H9 (cell line): ENCODE measurements around the gene ZFAND3. TPM values are rescaled to one million over a fixed set of nuclear protein-coding genes. Genes with fewer than 3 reads are reported as not detected.

Experiments
- DNase-seq: peaks from one replicate; pipeline ENCODE4 v3.0.0-alpha.2; 2017
- H2AFZ ChIP-seq: one replicate; pipeline ENCODE4 v1.6.1; 2013; ENCODE audit warnings: mild to moderate bottlenecking, low read length, control low read depth, moderate library complexity
- H2AK5ac ChIP-seq: 2 replicates; pipeline ENCODE4 v1.6.1; 2013; ENCODE audit warnings: low read length, control low read depth, mixed read lengths; ENCODE audit not compliant: insufficient read length
- H2BK120ac ChIP-seq: one replicate; pipeline ENCODE4 v1.6.1; 2013; ENCODE audit warnings: low read depth, mild to moderate bottlenecking, low read length, control low read depth, inconsistent platforms; ENCODE audit not compliant: poor library complexity, severe bottlenecking
- H2BK12ac ChIP-seq: 2 replicates; pipeline ENCODE4 v1.6.1; 2013; ENCODE audit warnings: low read length, control low read depth, mixed read lengths, low read depth; ENCODE audit not compliant: insufficient read length
- H2BK15ac ChIP-seq: 2 replicates; pipeline ENCODE4 v1.6.1; 2013; ENCODE audit warnings: low read depth, low read length, control low read depth
- H2BK20ac ChIP-seq: one replicate; pipeline ENCODE4 v1.6.1; 2013; ENCODE audit warnings: low read depth, mild to moderate bottlenecking, low read length, control low read depth, inconsistent platforms; ENCODE audit not compliant: poor library complexity, severe bottlenecking
- H2BK5ac ChIP-seq: 2 replicates; pipeline ENCODE4 v1.6.1; 2013; ENCODE audit warnings: low read length, control low read depth, mixed read lengths; ENCODE audit not compliant: insufficient read length
- H3K14ac ChIP-seq: 2 replicates; pipeline ENCODE4 v1.6.1; 2013; ENCODE audit warnings: low read length, control low read depth; ENCODE audit not compliant: insufficient read depth
- H3K18ac ChIP-seq: 2 replicates; pipeline ENCODE4 v1.6.1; 2013; ENCODE audit warnings: low read depth, mild to moderate bottlenecking, mixed read lengths, low read length, control low read depth; ENCODE audit not compliant: insufficient read length
- H3K23ac ChIP-seq: 2 replicates; pipeline ENCODE4 v1.6.1; 2013; ENCODE audit warnings: low read length, control low read depth, mixed read lengths, low read depth; ENCODE audit not compliant: insufficient read length
- H3K23me2 ChIP-seq: 2 replicates; pipeline ENCODE4 v1.6.1; 2013; ENCODE audit warnings: low read depth, mild to moderate bottlenecking, mixed read lengths, low read length, control low read depth; ENCODE audit not compliant: insufficient read length, poor library complexity, severe bottlenecking
- H3K27ac ChIP-seq: 2 replicates; pipeline ENCODE4 v1.5.1; 2013; ENCODE audit warnings: low read length, control low read depth, mixed read lengths, low read depth; ENCODE audit not compliant: insufficient read length
- H3K27me3 ChIP-seq: 2 replicates; pipeline ENCODE4 v1.6.1; 2013; ENCODE audit warnings: low read length, control low read depth, inconsistent platforms; ENCODE audit not compliant: insufficient read depth
- H3K4ac ChIP-seq: 2 replicates; pipeline ENCODE4 v1.6.1; 2013; ENCODE audit warnings: low read depth, mild to moderate bottlenecking, control low read depth, inconsistent platforms, low read length, moderate library complexity
- H3K4me1 ChIP-seq: 2 replicates; pipeline ENCODE4 v1.6.1; 2013; ENCODE audit warnings: low read length, control low read depth, inconsistent platforms; ENCODE audit not compliant: insufficient read depth
- H3K4me2 ChIP-seq: 2 replicates; pipeline ENCODE4 v1.6.1; 2013; ENCODE audit warnings: low read length, control low read depth, mixed read lengths; ENCODE audit not compliant: insufficient read length, insufficient read depth
- H3K56ac ChIP-seq: 2 replicates; pipeline ENCODE4 v1.6.1; 2013; ENCODE audit warnings: low read depth, mild to moderate bottlenecking, mixed read lengths, low read length, control low read depth; ENCODE audit not compliant: insufficient read length
- H3K79me1 ChIP-seq: 2 replicates; pipeline ENCODE4 v1.6.1; 2013; ENCODE audit warnings: low read depth, mild to moderate bottlenecking, moderate library complexity, low read length, control low read depth, inconsistent platforms; ENCODE audit not compliant: insufficient read depth, poor library complexity, severe bottlenecking
- H3K79me2 ChIP-seq: 2 replicates; pipeline ENCODE4 v1.6.1; 2013; ENCODE audit warnings: low read length, control low read depth, inconsistent platforms; ENCODE audit not compliant: insufficient read depth
- H3K9ac ChIP-seq: 2 replicates; pipeline ENCODE4 v1.6.1; 2013; ENCODE audit warnings: low read length, control low read depth, mixed read lengths; ENCODE audit not compliant: insufficient read length; ENCODE audit errors: extremely low read depth
- H3K9me3 ChIP-seq: one replicate; pipeline ENCODE4 v1.6.1; 2013; ENCODE audit warnings: low read depth, low read length, inconsistent platforms; ENCODE audit not compliant: control insufficient read depth
- H3T11ph ChIP-seq: one replicate; pipeline ENCODE4 v1.6.1; 2013; ENCODE audit warnings: mild to moderate bottlenecking, low read length, control low read depth, inconsistent platforms
- H4K20me1 ChIP-seq: one replicate; pipeline ENCODE4 v1.6.1; 2013; ENCODE audit not compliant: control insufficient read depth, insufficient read length, insufficient read depth
- H4K5ac ChIP-seq: 2 replicates; pipeline ENCODE4 v1.6.1; 2013; ENCODE audit warnings: low read depth, mild to moderate bottlenecking, mixed read lengths, low read length, control low read depth; ENCODE audit not compliant: insufficient read length
- H4K8ac ChIP-seq: replicated peaks from 2 replicates; pipeline ENCODE4 v1.6.1; 2013; ENCODE audit warnings: low read length, control low read depth, mixed read lengths, low read depth; ENCODE audit not compliant: insufficient read length
- H4K91ac ChIP-seq: 2 replicates; pipeline ENCODE4 v1.6.1; 2013; ENCODE audit warnings: low read depth, mild to moderate bottlenecking, moderate library complexity, mixed read lengths, low read length, control low read depth; ENCODE audit not compliant: insufficient read length
- H3K27ac Mint-ChIP-seq, 3 experiments: 2 replicates in 2 of 3; 3 replicates in 1 of 3; pipeline ENCODE4 v1.8.0; 2020 to 2021; ENCODE audit warnings: mixed read lengths in 3 of 3, mild to moderate bottlenecking in 1 of 3, moderate library complexity in 1 of 3
- H3K27me3 Mint-ChIP-seq: 2 replicates; pipeline ENCODE4 v1.8.0; 2021; ENCODE audit warnings: low read depth, mild to moderate bottlenecking, moderate library complexity, mixed read lengths
- H3K36me3 Mint-ChIP-seq, 3 experiments: 2 replicates in 2 of 3; 3 replicates in 1 of 3; pipeline ENCODE4 v1.8.0; 2020 to 2021; ENCODE audit warnings: low read depth in 3 of 3, mixed read lengths in 3 of 3; ENCODE audit not compliant: insufficient read depth in 1 of 3
- H3K4me1 Mint-ChIP-seq, 2 experiments: 2 replicates each; pipeline ENCODE4 v1.8.0; 2020; ENCODE audit warnings: mixed read lengths in 2 of 2
- H3K4me3 Mint-ChIP-seq, 2 experiments: 2 replicates in 1 of 2; 3 replicates in 1 of 2; pipeline ENCODE4 v1.8.0; 2020 to 2021; ENCODE audit warnings: mild to moderate bottlenecking in 2 of 2, mixed read lengths in 2 of 2, moderate library complexity in 1 of 2
- H3K9me3 Mint-ChIP-seq, 2 experiments: 2 replicates in 1 of 2; 3 replicates in 1 of 2; pipeline ENCODE4 v1.8.0; 2020; ENCODE audit warnings: mild to moderate bottlenecking in 2 of 2, mixed read lengths in 2 of 2, moderate library complexity in 1 of 2
- CTCF ChIP-seq: fragments of 200-600 bp; sonication (generic); conservative IDR thresholded peaks from 3 replicates; pipeline ENCODE4 v1.8.0; 2021; ENCODE audit warnings: antibody characterized with exemption, mild to moderate bottlenecking
- WGBS: extraction: QIAGEN DNeasy Blood & Tissue Kit; methylation state at CpG from one replicate; pipeline ENCODE4 v1.1.7; 2013; ENCODE audit warnings: missing lambda C conversion rate, low lambda C conversion rate, mixed read lengths; ENCODE audit not compliant: insufficient read length; ENCODE audit errors: extremely low coverage; 5-methylcytosine and 5-hydroxymethylcytosine counted together
- total RNA-seq: library from RNA; stranded (reverse); gene quantifications from 2 replicates; pipeline ENCODE4 v1.2.1, GENCODE V29; 2021

Gene ZFAND3
- total RNA-seq, 1 experiment from 2014 or later: 57.7 TPM

- Histone ChIP-seq H3K79me2 (no peaks in the 10 kb centered on the region), H3K79me1 (peaks cover 4% of the 10 kb centered on the region), H3K9me3 (no peaks in the 10 kb centered on the region), H2BK120ac (no peak overlapping the region), H4K91ac (no peak overlapping the region), H3K18ac (no peak overlapping the region), H3K4ac (no peak overlapping the region), H2BK20ac (no peak overlapping the region), H4K8ac (no peak overlapping the region), H4K20me1 (no peaks in the 10 kb centered on the region), H2BK15ac (no peak overlapping the region), H2AFZ (no peak overlapping the region), H2AK5ac (no peak overlapping the region), H3T11ph (no peak overlapping the region), H2BK12ac (no peak overlapping the region), H3K23ac (peak overlapping the region; percentile 49), H3K56ac (no peak overlapping the region), H3K14ac (no peak overlapping the region; the same call in 1 of the 2 replicates), H3K27ac (no peak overlapping the region), H3K4me2 (no peak overlapping the region), H3K23me2 (no peaks in the 10 kb centered on the region), H4K5ac (no peak overlapping the region), H3K9ac (no peak overlapping the region), H2BK5ac (no peak overlapping the region), H3K4me1 (peaks cover 13% of the 10 kb centered on the region), H3K27me3 (no peaks in the 10 kb centered on the region)
- peaks cover 0 to 4% (median 0%) of the 10 kb centered on the region in 3 experiments; a peak in 1 of 7 replicates for H3K36me3 Mint-ChIP-seq
- H3K27ac Mint-ChIP-seq: peak overlapping the region in 1 of 3 experiments; percentile 62; a peak in 1 of 7 replicates
- H3K27me3 Mint-ChIP-seq: no peaks in the 10 kb centered on the region
- H3K9me3 Mint-ChIP-seq: no peaks in the 10 kb centered on the region
- WGBS: no CpG with 5 or more reads among the region's 4 CpGs
- no peak for TF ChIP-seq CTCF
- H3K4me1 Mint-ChIP-seq: peaks cover 34 to 39% of the 10 kb centered on the region in 2 experiments
- no peak for DNase-seq
- no peak overlapping the region for H3K4me3 Mint-ChIP-seq
These were observed 107.1 kb downstream of the ZFAND3 start for GRCh38 chr6:37926661-37927060.
